Measurements from ENCODE around the gene IKZF5.

- TF ChIP-seq EZH2 (IDR thresholded peaks at IDR 0.05; ENCODE audit: insufficient read depth, poor library complexity, severe bottlenecking) (no peak), EZH2phosphoT487 (IDR thresholded peaks at IDR 0.05; ENCODE audit: insufficient read depth, low read depth) (no peak)
These were observed 10.2 kb downstream of the IKZF5 start for GRCh38 chr10:122998360-122998917.
